HepG2 (cell line): ENCODE measurements around the gene HCRTR1. TPM values are rescaled to one million over a fixed set of nuclear protein-coding genes. Genes with fewer than 3 reads are reported as not detected.

Experiments used
- FOXA3 ChIP-seq: IDR thresholded peaks from 2 replicates; pipeline ENCODE4 v1.6.1; 2016; ENCODE audit warnings: missing genetic modification reagents, missing compliant biosample characterization
- GFI1 ChIP-seq: sonication (generic); formaldehyde crosslinking; IDR thresholded peaks from 2 replicates; pipeline ENCODE4 v1.5.0; 2020; ENCODE audit warnings: missing genetic modification reagents, mild to moderate bottlenecking, borderline replicate concordance
- HHEX ChIP-seq: IDR thresholded peaks from 2 replicates; pipeline ENCODE4 v1.6.1; 2016; ENCODE audit warnings: control low read depth
- NFE2L1 ChIP-seq: sonication (generic); formaldehyde crosslinking; IDR thresholded peaks from 2 replicates; pipeline ENCODE4 v1.4.0; 2020; ENCODE audit warnings: missing genetic modification reagents, mild to moderate bottlenecking, borderline replicate concordance
- ONECUT2 ChIP-seq: sonication (generic); formaldehyde crosslinking; IDR thresholded peaks from 2 replicates; pipeline ENCODE4 v1.4.0; 2020; ENCODE audit warnings: missing genetic modification reagents
- PRMT3 ChIP-seq: sonication (generic); formaldehyde crosslinking; IDR thresholded peaks from 2 replicates; pipeline ENCODE4 v1.8.1; 2022; ENCODE audit warnings: low read depth, mild to moderate bottlenecking, moderate library complexity, missing genetic modification reagents, borderline replicate concordance
- SMAD9 ChIP-seq: sonication (generic); formaldehyde crosslinking; IDR thresholded peaks from 2 replicates; pipeline ENCODE4 v1.5.1; 2020; ENCODE audit warnings: mild to moderate bottlenecking, missing genetic modification reagents
- U2AF1 ChIP-seq: fragments of 200-400 bp; formaldehyde crosslinking; optimal IDR thresholded peaks from 2 replicates; pipeline ENCODE3; 2017; ENCODE audit warnings: mild to moderate bottlenecking, low read depth, low read length
- ZNF138 ChIP-seq: sonication (generic); formaldehyde crosslinking; IDR thresholded peaks from 2 replicates; pipeline ENCODE4 v1.5.0; 2020; ENCODE audit warnings: mild to moderate bottlenecking, low read depth, missing genetic modification reagents
- ZNF326 ChIP-seq: sonication (generic); formaldehyde crosslinking; IDR thresholded peaks from 2 replicates; pipeline ENCODE4 v1.4.0; 2020; ENCODE audit warnings: missing genetic modification reagents, borderline replicate concordance
- ZNF460 ChIP-seq: sonication (generic); formaldehyde crosslinking; IDR thresholded peaks from 2 replicates; pipeline ENCODE4 v1.5.1; 2020; ENCODE audit warnings: missing genetic modification reagents, mild to moderate bottlenecking, borderline replicate concordance
- ZNF709 ChIP-seq: sonication (generic); formaldehyde crosslinking; IDR thresholded peaks from 2 replicates; pipeline ENCODE4 v1.5.0; 2020; ENCODE audit warnings: mild to moderate bottlenecking, missing genetic modification reagents
- ZSCAN22 ChIP-seq: sonication (generic); formaldehyde crosslinking; IDR thresholded peaks from 2 replicates; pipeline ENCODE4 v1.4.0; 2020; ENCODE audit warnings: mild to moderate bottlenecking, missing genetic modification reagents
- polyA plus RNA-seq, 8 experiments: library from polyadenylated mRNA; depleted of rRNA in 3 of 8; stranded (reverse) in 7 of 8; unstranded in 1 of 8; fragments of >200 nt; fragmentation: Illumina TruSeq in 4 of 8; extraction: Trizol in 4 of 8; gene quantifications; 2 replicates each; pipeline versions ENCODE4 v1.2.1 to v1.2.3, GENCODE V29; 2011 to 2016; ENCODE audit warnings: low read depth in 4 of 8, missing spikeins in 1 of 8, mixed read lengths in 1 of 8; ENCODE audit not compliant: insufficient read depth in 1 of 8
- total RNA-seq, 5 experiments: library from RNA; depleted of rRNA; stranded (reverse); fragments of >200 nt; fragmentation: Illumina TruSeq; extraction: Trizol; gene quantifications; 2 replicates each; pipeline ENCODE4 v1.2.3, GENCODE V29; 2016; ENCODE audit warnings: low read depth in 1 of 5
- TF ChIP-seq, protein P1 (sequence below): sonication (generic); formaldehyde crosslinking; IDR thresholded peaks from 2 replicates; pipeline ENCODE4 v1.5.1; 2020; ENCODE audit warnings: mild to moderate bottlenecking, missing genetic modification reagents, borderline replicate concordance
- TF ChIP-seq, protein P2 (sequence below): sonication (generic); formaldehyde crosslinking; IDR thresholded peaks from 2 replicates; pipeline ENCODE4 v1.4.0; 2020; ENCODE audit warnings: mild to moderate bottlenecking, missing genetic modification reagents
- TF ChIP-seq, protein P3 (sequence below): sonication (generic); formaldehyde crosslinking; IDR thresholded peaks from 2 replicates; pipeline ENCODE4 v1.4.0; 2020; ENCODE audit warnings: missing genetic modification reagents, borderline replicate concordance
- TF ChIP-seq, protein P4 (sequence below): fragments of 450-650 bp; IDR thresholded peaks from 2 replicates; pipeline ENCODE4 v1.6.1; 2017; ENCODE audit warnings: mild to moderate bottlenecking

The HCRTR1 gene
- total and polyA plus RNA-seq, 2 of the 13 experiments (the other 11 are each of a cell fraction or from before 2014, with no cell fraction given) = not detected

DNA sequence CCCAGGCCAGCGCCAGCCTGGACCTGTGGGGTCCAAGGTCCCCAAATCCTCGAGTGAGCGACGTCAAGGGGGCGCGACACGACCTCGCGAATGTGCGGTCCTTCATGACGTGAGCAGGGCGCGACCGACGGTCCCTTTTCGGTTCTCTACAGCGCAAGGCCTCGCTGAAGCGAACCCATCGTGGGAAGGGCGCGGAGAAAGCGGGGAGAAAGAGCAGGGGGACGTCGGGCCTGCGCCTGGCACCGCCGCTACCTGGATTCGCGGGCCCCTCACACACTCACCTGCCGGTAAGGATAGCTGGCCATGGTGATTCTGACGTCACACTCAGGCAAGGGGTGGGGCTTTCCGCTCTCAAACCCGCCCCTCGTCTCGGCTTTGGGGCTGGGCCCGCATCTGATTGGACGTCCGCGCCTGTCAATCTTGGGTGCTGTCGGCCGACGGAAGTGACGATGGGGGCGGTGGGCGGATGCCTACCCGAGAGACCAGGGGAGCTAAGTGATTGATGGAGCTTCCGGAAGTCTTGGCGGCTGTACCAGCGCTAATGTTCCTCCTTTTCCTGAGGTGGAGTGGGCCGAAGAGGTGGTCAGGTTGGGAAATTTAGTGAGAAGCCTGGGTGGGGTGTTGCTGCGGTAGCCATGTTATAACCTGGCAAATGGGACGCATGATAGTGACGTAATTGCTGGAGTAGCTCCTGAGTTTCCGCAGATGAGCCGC is 27.2 kb downstream of the HCRTR1 start, which contains the start of gene PEF1 (continued):
- TF ChIP-seq, protein P1, sequence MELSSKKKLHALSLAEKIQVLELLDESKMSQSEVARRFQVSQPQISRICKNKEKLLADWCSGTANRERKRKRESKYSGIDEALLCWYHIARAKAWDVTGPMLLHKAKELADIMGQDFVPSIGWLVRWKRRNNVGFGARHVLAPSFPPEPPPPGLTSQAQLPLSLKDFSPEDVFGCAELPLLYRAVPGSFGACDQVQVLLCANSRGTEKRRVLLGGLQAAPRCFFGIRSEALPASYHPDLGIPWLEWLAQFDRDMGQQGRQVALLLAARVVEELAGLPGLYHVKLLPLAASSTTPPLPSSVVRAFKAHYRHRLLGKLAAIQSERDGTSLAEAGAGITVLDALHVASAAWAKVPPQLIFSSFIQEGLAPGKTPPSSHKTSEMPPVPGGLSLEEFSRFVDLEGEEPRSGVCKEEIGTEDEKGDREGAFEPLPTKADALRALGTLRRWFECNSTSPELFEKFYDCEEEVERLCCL (CRISPR knock-in tag) = no peak
- TF ChIP-seq GFI1 (CRISPR knock-in tag) (no peak), U2AF1 (peak; percentile 73), ONECUT2 (CRISPR knock-in tag) (no peak), ZNF326 (CRISPR knock-in tag) (no peak), PRMT3 (CRISPR knock-in tag) (no peak), NFE2L1 (CRISPR knock-in tag) (no peak), FOXA3 (CRISPR knock-in tag) (no peak; the same call in none of the 2 replicates), ZNF460 (no peak), ZSCAN22 (0 out of 2 replicates have a peak, but pooled peaks have one; percentile 56), HHEX (CRISPR knock-in tag) (no peak; the same call in 1 of the 2 replicates), ZNF709 (CRISPR knock-in tag) (0 out of 2 replicates have a peak, but pooled peaks have one; percentile 63), SMAD9 (CRISPR knock-in tag) (no peak), ZNF138 (CRISPR knock-in tag) (no peak)
- TF ChIP-seq, protein P2, sequence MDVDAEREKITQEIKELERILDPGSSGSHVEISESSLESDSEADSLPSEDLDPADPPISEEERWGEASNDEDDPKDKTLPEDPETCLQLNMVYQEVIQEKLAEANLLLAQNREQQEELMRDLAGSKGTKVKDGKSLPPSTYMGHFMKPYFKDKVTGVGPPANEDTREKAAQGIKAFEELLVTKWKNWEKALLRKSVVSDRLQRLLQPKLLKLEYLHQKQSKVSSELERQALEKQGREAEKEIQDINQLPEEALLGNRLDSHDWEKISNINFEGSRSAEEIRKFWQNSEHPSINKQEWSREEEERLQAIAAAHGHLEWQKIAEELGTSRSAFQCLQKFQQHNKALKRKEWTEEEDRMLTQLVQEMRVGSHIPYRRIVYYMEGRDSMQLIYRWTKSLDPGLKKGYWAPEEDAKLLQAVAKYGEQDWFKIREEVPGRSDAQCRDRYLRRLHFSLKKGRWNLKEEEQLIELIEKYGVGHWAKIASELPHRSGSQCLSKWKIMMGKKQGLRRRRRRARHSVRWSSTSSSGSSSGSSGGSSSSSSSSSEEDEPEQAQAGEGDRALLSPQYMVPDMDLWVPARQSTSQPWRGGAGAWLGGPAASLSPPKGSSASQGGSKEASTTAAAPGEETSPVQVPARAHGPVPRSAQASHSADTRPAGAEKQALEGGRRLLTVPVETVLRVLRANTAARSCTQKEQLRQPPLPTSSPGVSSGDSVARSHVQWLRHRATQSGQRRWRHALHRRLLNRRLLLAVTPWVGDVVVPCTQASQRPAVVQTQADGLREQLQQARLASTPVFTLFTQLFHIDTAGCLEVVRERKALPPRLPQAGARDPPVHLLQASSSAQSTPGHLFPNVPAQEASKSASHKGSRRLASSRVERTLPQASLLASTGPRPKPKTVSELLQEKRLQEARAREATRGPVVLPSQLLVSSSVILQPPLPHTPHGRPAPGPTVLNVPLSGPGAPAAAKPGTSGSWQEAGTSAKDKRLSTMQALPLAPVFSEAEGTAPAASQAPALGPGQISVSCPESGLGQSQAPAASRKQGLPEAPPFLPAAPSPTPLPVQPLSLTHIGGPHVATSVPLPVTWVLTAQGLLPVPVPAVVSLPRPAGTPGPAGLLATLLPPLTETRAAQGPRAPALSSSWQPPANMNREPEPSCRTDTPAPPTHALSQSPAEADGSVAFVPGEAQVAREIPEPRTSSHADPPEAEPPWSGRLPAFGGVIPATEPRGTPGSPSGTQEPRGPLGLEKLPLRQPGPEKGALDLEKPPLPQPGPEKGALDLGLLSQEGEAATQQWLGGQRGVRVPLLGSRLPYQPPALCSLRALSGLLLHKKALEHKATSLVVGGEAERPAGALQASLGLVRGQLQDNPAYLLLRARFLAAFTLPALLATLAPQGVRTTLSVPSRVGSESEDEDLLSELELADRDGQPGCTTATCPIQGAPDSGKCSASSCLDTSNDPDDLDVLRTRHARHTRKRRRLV (CRISPR knock-in tag) = peak; percentile 63; the same call in 1 of the 2 replicates
- TF ChIP-seq, protein P3, sequence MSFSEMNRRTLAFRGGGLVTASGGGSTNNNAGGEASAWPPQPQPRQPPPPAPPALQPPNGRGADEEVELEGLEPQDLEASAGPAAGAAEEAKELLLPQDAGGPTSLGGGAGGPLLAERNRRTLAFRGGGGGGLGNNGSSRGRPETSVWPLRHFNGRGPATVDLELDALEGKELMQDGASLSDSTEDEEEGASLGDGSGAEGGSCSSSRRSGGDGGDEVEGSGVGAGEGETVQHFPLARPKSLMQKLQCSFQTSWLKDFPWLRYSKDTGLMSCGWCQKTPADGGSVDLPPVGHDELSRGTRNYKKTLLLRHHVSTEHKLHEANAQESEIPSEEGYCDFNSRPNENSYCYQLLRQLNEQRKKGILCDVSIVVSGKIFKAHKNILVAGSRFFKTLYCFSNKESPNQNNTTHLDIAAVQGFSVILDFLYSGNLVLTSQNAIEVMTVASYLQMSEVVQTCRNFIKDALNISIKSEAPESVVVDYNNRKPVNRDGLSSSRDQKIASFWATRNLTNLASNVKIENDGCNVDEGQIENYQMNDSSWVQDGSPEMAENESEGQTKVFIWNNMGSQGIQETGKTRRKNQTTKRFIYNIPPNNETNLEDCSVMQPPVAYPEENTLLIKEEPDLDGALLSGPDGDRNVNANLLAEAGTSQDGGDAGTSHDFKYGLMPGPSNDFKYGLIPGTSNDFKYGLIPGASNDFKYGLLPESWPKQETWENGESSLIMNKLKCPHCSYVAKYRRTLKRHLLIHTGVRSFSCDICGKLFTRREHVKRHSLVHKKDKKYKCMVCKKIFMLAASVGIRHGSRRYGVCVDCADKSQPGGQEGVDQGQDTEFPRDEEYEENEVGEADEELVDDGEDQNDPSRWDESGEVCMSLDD (CRISPR knock-in tag) = peak; percentile 2; the same call in 1 of the 2 replicates
- TF ChIP-seq, protein P4, sequence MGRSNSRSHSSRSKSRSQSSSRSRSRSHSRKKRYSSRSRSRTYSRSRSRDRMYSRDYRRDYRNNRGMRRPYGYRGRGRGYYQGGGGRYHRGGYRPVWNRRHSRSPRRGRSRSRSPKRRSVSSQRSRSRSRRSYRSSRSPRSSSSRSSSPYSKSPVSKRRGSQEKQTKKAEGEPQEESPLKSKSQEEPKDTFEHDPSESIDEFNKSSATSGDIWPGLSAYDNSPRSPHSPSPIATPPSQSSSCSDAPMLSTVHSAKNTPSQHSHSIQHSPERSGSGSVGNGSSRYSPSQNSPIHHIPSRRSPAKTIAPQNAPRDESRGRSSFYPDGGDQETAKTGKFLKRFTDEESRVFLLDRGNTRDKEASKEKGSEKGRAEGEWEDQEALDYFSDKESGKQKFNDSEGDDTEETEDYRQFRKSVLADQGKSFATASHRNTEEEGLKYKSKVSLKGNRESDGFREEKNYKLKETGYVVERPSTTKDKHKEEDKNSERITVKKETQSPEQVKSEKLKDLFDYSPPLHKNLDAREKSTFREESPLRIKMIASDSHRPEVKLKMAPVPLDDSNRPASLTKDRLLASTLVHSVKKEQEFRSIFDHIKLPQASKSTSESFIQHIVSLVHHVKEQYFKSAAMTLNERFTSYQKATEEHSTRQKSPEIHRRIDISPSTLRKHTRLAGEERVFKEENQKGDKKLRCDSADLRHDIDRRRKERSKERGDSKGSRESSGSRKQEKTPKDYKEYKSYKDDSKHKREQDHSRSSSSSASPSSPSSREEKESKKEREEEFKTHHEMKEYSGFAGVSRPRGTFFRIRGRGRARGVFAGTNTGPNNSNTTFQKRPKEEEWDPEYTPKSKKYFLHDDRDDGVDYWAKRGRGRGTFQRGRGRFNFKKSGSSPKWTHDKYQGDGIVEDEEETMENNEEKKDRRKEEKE = no peak
